BLaER1 treated with 17β-estradiol and CSF1 and Interleukin-3, amounts not matched to agents 10 nM and 100 nM (cell line): Measurements from ENCODE around the gene CD9.

ENCODE experiments used
- H3K27ac ChIP-seq, 11 experiments: shearing (Covaris generic); formaldehyde crosslinking; 2 replicates each; pipeline ENCODE4 v1.8.1; 2022
- H3K27me3 ChIP-seq, 11 experiments: shearing (Covaris generic); formaldehyde crosslinking; 2 replicates each; pipeline ENCODE4 v1.8.1; 2022
- H3K36me3 ChIP-seq, 11 experiments: shearing (Covaris generic); formaldehyde crosslinking; 2 replicates each; pipeline ENCODE4 v1.8.1; 2022
- H3K4me1 ChIP-seq, 10 experiments: shearing (Covaris generic); formaldehyde crosslinking; 2 replicates each; pipeline ENCODE4 v1.8.1; 2022
- H3K4me2 ChIP-seq, 11 experiments: shearing (Covaris generic); formaldehyde crosslinking; 2 replicates each; pipeline ENCODE4 v1.8.1; 2022
- H3K4me3 ChIP-seq, 10 experiments: shearing (Covaris generic); formaldehyde crosslinking; 2 replicates each; pipeline ENCODE4 v1.8.1; 2022
- H3K9ac ChIP-seq, 11 experiments: shearing (Covaris generic); formaldehyde crosslinking; 2 replicates each; pipeline ENCODE4 v1.8.1; 2022
- H3K9me3 ChIP-seq, 11 experiments: shearing (Covaris generic); formaldehyde crosslinking; replicated peaks in 1 of 11; 2 replicates each; pipeline ENCODE4 v1.8.1; 2022
- H4K20me1 ChIP-seq, 11 experiments: shearing (Covaris generic); formaldehyde crosslinking; 2 replicates each; pipeline ENCODE4 v1.8.1; 2022
- Cebpa-rat ChIP-seq, 11 experiments: shearing (Covaris generic); IDR thresholded peaks; 2 replicates each; pipeline ENCODE4 v1.8.1; 2022

CD9 gene

GRCh38 chr12:6263931-6264330 lies 63.7 kb downstream of the CD9 start:
- Histone ChIP-seq H3K4me1 (peaks cover 15 to 34% (median 27%) of the 10 kb centered on the region in 10 experiments), H3K9ac (no peak overlapping the region), H3K4me3 (no peak overlapping the region), H4K20me1 (no peaks in the 10 kb centered on the region), H3K4me2 (no peak overlapping the region), H3K9me3 (peaks cover 0 to 5% (median 2%) of the 10 kb centered on the region in 11 experiments; a peak in 10 of 22 replicates), H3K27ac (no peak overlapping the region), H3K27me3 (no peaks in the 10 kb centered on the region), H3K36me3 (no peaks in the 10 kb centered on the region)
- no peak for TF ChIP-seq Cebpa-rat (IDR thresholded peaks at IDR 0.05)

- H3K9me3 ChIP-seq: no peaks in the 10 kb centered on the region
- H3K27me3 ChIP-seq: no peaks in the 10 kb centered on the region
- no peak overlapping the region for H3K4me3 ChIP-seq
- peaks cover 15 to 34% (median 27%) of the 10 kb centered on the region in 10 experiments for H3K4me1 ChIP-seq
- H3K36me3 ChIP-seq: no peaks in the 10 kb centered on the region
- TF ChIP-seq Cebpa-rat (IDR thresholded peaks at IDR 0.05): no peak
- H3K27ac ChIP-seq: no peak overlapping the region
- H3K9ac ChIP-seq: no peak overlapping the region
- no peaks in the 10 kb centered on the region for H4K20me1 ChIP-seq
- no peak overlapping the region for H3K4me2 ChIP-seq
Measured at GRCh38 chr12:6264402-6265037, 64.3 kb downstream of the CD9 start.

- Histone ChIP-seq H3K9me3 (no peaks in the 10 kb centered on the region), H4K20me1 (no peaks in the 10 kb centered on the region), H3K4me1 (peaks cover 15 to 34% (median 27%) of the 10 kb centered on the region in 10 experiments), H3K9ac (no peak overlapping the region), H3K4me2 (no peak overlapping the region), H3K4me3 (no peak overlapping the region), H3K36me3 (no peaks in the 10 kb centered on the region), H3K27me3 (no peaks in the 10 kb centered on the region), H3K27ac (no peak overlapping the region)
- TF ChIP-seq Cebpa-rat (IDR thresholded peaks at IDR 0.05): no peak
Measured at GRCh38 chr12:6265038-6265405, 64.8 kb downstream of the CD9 start.

GRCh38 chr12:6266541-6266966 lies 66.4 kb downstream of the CD9 start:
- no peaks in the 10 kb centered on the region for H3K9me3 ChIP-seq
- H3K27me3 ChIP-seq: no peaks in the 10 kb centered on the region
- H3K9ac ChIP-seq: no peak overlapping the region
- H3K36me3 ChIP-seq: no peaks in the 10 kb centered on the region
- H3K4me2 ChIP-seq: peak overlapping the region in 7 of 11 experiments; percentile 16 to 50 (median 35); a peak in 8 of 22 replicates
- H3K4me1 ChIP-seq: peaks cover 15 to 34% (median 27%) of the 10 kb centered on the region in 10 experiments
- no peak for TF ChIP-seq Cebpa-rat (IDR thresholded peaks at IDR 0.05)
- no peak overlapping the region for H3K4me3 ChIP-seq
- H4K20me1 ChIP-seq: no peaks in the 10 kb centered on the region
- no peak overlapping the region for H3K27ac ChIP-seq

- peaks cover 15 to 30% (median 25%) of the 10 kb centered on the region in 10 experiments for H3K4me1 ChIP-seq
- H3K9me3 ChIP-seq: no peaks in the 10 kb centered on the region
- H3K27ac ChIP-seq: no peak overlapping the region
- H3K36me3 ChIP-seq: no peaks in the 10 kb centered on the region
- peak overlapping the region; percentile 5 to 50 (median 35); a peak in 21 of 22 replicates for H3K4me2 ChIP-seq
- H3K9ac ChIP-seq: no peak overlapping the region
- no peaks in the 10 kb centered on the region for H4K20me1 ChIP-seq
- TF ChIP-seq Cebpa-rat (IDR thresholded peaks at IDR 0.05): no peak
- H3K27me3 ChIP-seq: no peaks in the 10 kb centered on the region
- no peak overlapping the region for H3K4me3 ChIP-seq
Measured at GRCh38 chr12:6266971-6267721, 66.9 kb downstream of the CD9 start.

- H3K9ac ChIP-seq: 0 out of 22 replicates have a peak overlapping the region, but pooled peaks of 1 of the 11 experiments have one; percentile 14
- no peaks in the 10 kb centered on the region for H3K36me3 ChIP-seq
- H3K4me1 ChIP-seq: peaks cover 12 to 36% (median 28%) of the 10 kb centered on the region in 10 experiments
- no peaks in the 10 kb centered on the region for H3K27me3 ChIP-seq
- H3K9me3 ChIP-seq: no peaks in the 10 kb centered on the region
- TF ChIP-seq Cebpa-rat (IDR thresholded peaks at IDR 0.05): no peak
- no peak overlapping the region for H3K4me2 ChIP-seq
- no peak overlapping the region; a peak in 1 of 22 replicates for H3K27ac ChIP-seq
- H4K20me1 ChIP-seq: no peaks in the 10 kb centered on the region
- no peak overlapping the region for H3K4me3 ChIP-seq
Measured at GRCh38 chr12:6268484-6269157, 68.4 kb downstream of the CD9 start.

GRCh38 chr12:6269986-6270385 lies 69.8 kb downstream of the CD9 start:
- Histone ChIP-seq H3K27me3 (no peaks in the 10 kb centered on the region), H3K4me1 (peaks cover 21 to 47% (median 40%) of the 10 kb centered on the region in 10 experiments), H3K4me3 (no peak overlapping the region), H3K9me3 (no peaks in the 10 kb centered on the region), H3K27ac (no peak overlapping the region), H3K4me2 (no peak overlapping the region), H4K20me1 (no peaks in the 10 kb centered on the region), H3K9ac (no peak overlapping the region), H3K36me3 (no peaks in the 10 kb centered on the region)
- no peak for TF ChIP-seq Cebpa-rat (IDR thresholded peaks at IDR 0.05)

GRCh38 chr12:6271281-6271680 lies 71.1 kb downstream of the CD9 start:
- H4K20me1 ChIP-seq: no peaks in the 10 kb centered on the region
- no peak overlapping the region for H3K4me2 ChIP-seq
- no peak for TF ChIP-seq Cebpa-rat (IDR thresholded peaks at IDR 0.05)
- H3K36me3 ChIP-seq: no peaks in the 10 kb centered on the region
- peaks cover 21 to 46% (median 40%) of the 10 kb centered on the region in 10 experiments for H3K4me1 ChIP-seq
- no peak overlapping the region for H3K4me3 ChIP-seq
- H3K9ac ChIP-seq: no peak overlapping the region
- no peaks in the 10 kb centered on the region for H3K27me3 ChIP-seq
- H3K9me3 ChIP-seq: no peaks in the 10 kb centered on the region
- no peak overlapping the region for H3K27ac ChIP-seq
